NB4 (cell line): ENCODE data around the gene GBA3.

Experiments used
- POLR2A ChIP-seq: IDR thresholded peaks from 2 replicates; pipeline ENCODE4 v1.6.1; 2011; ENCODE audit warnings: mild to moderate bottlenecking; ENCODE audit not compliant: insufficient read length; ENCODE audit errors: extremely low read depth
- TF ChIP-seq, protein P1 (sequence below): IDR thresholded peaks from one replicate; pipeline ENCODE4 v1.5.1; 2012; ENCODE audit warnings: low read depth, low read length
- TF ChIP-seq, protein P2 (sequence below): IDR thresholded peaks from 2 replicates; pipeline ENCODE4 v1.6.1; 2011; ENCODE audit warnings: low read depth, low read length

DNA sequence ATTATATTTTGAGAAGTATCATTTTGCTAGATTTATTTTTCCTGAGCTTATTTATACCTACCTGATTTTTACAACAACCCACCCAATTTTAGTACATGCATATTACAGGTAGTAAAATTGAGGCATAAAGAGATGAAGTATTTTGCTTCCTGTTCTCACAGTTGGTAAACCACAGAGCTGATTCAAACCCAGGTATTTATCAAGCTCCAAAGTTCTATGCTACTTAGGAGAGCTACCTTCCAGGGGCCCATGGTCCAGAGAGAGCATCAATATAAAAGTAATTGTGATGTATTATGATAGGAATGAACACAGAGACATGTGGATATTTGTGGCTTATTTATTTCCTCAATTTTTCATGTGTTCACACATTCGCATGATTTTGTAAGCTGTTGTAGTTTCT, 20.2 kb upstream of the GBA3 start:
- TF ChIP-seq, protein P1, sequence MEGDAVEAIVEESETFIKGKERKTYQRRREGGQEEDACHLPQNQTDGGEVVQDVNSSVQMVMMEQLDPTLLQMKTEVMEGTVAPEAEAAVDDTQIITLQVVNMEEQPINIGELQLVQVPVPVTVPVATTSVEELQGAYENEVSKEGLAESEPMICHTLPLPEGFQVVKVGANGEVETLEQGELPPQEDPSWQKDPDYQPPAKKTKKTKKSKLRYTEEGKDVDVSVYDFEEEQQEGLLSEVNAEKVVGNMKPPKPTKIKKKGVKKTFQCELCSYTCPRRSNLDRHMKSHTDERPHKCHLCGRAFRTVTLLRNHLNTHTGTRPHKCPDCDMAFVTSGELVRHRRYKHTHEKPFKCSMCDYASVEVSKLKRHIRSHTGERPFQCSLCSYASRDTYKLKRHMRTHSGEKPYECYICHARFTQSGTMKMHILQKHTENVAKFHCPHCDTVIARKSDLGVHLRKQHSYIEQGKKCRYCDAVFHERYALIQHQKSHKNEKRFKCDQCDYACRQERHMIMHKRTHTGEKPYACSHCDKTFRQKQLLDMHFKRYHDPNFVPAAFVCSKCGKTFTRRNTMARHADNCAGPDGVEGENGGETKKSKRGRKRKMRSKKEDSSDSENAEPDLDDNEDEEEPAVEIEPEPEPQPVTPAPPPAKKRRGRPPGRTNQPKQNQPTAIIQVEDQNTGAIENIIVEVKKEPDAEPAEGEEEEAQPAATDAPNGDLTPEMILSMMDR = no peak
- TF ChIP-seq, protein P2, sequence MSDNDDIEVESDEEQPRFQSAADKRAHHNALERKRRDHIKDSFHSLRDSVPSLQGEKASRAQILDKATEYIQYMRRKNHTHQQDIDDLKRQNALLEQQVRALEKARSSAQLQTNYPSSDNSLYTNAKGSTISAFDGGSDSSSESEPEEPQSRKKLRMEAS = no peak
- no peak for TF ChIP-seq POLR2A
